NCI-H2171 treated with DMSO at 0.1 percent for 48 hours (cell line): ENCODE results near the gene GZF1.

Experiments
- DNase-seq: peaks from one replicate; lab custom pipeline; 2025; lab: John Stamatoyannopoulos, UW

The GZF1 gene

GRCh38 chr20:23407781-23408464 is 45.9 kb downstream of the GZF1 start:
- DNase-seq: no peak

- DNase-seq: no peak
Measured at GRCh38 chr20:23408957-23409356, 47.0 kb downstream of the GZF1 start.

GRCh38 chr20:23409800-23410199 is 47.8 kb downstream of the GZF1 start:
- DNase-seq: no peak

GRCh38 chr20:23410916-23411695 is 49.1 kb downstream of the GZF1 start:
- no peak for DNase-seq

- DNase-seq: no peak
Measured at GRCh38 chr20:23412026-23412425, 50.0 kb downstream of the GZF1 start.

GRCh38 chr20:23413862-23414422 is 52.0 kb downstream of the GZF1 start:
- DNase-seq: no peak

GRCh38 chr20:23414526-23415188 is 52.7 kb downstream of the GZF1 start:
- no peak for DNase-seq

- no peak for DNase-seq
Measured at GRCh38 chr20:23415555-23415954, 53.6 kb downstream of the GZF1 start.

GRCh38 chr20:23415959-23416583 is 54.1 kb downstream of the GZF1 start:
- DNase-seq: no peak

GRCh38 chr20:23417861-23418260 is 55.9 kb downstream of the GZF1 start:
- DNase-seq: no peak

- DNase-seq: no peak
Measured at GRCh38 chr20:23419657-23419994, 57.6 kb downstream of the GZF1 start.

- DNase-seq: peak; percentile 25
Measured at GRCh38 chr20:23419995-23420901, 58.3 kb downstream of the GZF1 start.

- peak; percentile 92 for DNase-seq
Measured at GRCh38 chr20:23420943-23421931, 59.3 kb downstream of the GZF1 start, which contains the start of gene NAPB. Gene NAPB (minus strand): TSS chr20:23421488. CDS start chr20:23421402, 86 bp downstream.
